GM21528 (cell line): ENCODE measurements around the gene PDS5A.
"Not testable (repeated sequence)": the region's sequence is repeated elsewhere in the genome, so short reads cannot be mapped to it uniquely, and the experiment has no call there.

Source experiments
- ATAC-seq: cut with Tn5 transposase; IDR thresholded peaks from one replicate; pipeline ENCODE4 v1.9.1; 2021; ENCODE audit warnings: mild to moderate bottlenecking, moderate library complexity; ENCODE audit not compliant: unreplicated experiment, low FRiP score

PDS5A gene

DNA sequence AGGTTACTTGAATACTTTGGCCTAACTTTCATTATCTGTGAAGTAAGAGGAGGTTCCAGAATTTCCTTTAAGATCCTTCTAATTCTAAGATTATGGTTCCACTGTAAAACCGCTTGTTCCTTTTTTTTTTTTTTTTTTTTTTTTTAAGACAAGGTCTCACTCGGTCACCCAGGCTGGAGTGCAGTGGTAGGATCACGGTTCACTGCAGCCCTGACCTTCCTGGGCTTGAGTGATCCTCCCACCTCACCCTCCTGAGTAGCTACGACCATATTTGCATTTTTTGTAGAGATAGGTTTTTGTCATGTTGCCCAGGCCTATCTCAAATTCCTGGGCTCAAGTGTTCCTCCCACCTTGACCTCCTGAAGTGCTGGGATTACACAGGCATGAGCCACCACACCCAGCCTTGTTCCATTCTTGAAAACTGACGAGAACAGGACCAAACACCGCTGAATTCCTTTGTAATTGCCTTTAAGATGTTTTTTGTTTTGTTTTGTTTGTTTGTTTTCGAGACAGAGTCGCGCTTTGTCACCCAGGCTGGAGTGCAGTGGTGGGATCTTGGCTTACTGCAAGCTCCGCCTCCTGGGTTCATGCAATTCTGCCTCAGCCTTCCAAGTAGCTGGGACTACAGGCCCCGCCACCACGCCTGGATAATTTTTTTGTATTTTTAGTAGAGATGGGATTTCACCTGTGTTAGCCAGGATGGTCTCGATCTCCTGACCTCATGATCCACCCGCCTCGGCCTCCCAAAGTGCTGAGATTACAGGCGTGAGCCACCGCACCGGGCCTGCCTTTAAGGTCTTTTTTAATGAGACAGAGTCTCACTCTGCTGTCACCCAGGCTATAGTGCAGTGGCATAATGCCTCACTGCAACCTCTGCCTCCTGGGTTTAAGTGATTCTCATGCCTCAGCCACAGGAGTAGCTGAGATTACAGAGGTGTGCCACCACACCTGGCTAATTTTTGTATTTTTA, 6.8 kb downstream of the PDS5A start:
- ATAC-seq, result peak; percentile 59

DNA sequence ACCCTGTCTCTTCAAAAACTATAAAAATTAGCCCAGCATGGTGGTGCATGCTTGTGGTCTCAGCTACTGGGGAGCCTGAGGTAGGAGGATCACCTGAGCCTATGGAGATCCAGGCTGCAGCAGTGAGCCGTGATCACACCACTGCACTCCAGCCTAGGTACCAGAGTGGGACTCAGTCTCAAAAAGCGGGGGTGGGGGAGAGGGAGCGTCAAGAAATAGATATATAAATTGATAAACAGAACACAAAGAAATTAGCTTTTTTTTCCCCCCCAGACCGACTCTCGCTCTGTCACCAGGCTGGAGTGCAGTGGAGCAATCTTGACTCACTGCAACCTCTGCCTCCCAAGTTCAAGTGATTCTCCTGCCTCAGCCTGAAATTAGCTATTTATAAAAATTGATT, 14.1 kb downstream of the PDS5A start:
- no peak for ATAC-seq

DNA sequence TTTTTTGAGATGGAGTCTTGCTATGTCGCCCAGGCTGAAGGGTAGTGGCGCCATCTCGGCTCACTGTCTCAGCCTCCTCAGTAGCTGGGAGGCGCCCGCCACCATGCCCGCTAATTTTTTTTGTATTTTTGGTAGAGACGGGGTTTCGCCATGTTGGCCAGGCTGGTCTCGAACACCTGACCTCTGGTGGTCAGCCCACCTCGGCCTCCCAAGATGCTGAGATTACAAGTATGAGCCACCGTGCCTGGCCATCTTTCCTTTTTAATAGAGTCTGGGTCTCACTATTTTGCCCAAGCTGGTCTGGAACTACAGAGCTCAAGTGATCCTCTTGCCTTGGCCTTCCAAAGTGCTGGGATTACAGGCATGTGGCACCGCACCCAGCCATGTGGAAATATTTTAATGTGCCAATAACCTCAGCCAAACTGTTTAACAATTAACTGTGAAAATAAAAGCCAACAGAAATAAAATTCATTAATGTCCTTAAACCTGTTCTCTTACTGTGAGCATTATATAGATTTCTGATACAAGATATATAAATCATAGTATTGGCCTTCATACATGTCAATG, 16.3 kb downstream of the PDS5A start:
- ATAC-seq, result no peak

DNA sequence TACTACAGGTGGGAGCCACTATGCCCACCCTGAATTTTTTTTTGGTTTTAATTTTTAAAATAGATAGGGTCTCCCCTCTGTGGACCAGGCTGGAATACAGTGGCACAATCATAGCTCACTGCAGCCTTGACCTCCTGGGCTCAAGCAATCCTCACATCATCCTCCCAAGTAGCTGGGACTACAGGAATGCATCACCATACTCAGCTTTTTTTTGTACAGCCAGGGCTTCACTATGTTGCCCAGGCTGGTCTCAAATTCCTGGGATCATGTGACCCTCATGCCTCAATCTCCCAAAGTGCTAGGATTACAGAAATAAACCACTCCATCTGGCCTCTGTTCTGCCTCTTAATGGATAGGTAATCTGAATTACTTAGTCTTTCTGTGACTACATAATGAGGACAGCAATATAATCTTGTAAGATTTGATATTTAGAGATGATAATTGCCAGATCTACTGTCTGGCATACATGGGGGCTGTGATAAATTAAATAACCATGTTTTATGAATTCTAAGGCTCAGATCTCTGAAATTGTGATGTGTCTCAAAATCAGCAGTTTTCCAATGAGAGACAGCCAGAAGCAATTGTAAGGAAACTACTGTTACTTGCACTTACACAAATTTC, 26.7 kb downstream of the PDS5A start:
- no peak for ATAC-seq

DNA sequence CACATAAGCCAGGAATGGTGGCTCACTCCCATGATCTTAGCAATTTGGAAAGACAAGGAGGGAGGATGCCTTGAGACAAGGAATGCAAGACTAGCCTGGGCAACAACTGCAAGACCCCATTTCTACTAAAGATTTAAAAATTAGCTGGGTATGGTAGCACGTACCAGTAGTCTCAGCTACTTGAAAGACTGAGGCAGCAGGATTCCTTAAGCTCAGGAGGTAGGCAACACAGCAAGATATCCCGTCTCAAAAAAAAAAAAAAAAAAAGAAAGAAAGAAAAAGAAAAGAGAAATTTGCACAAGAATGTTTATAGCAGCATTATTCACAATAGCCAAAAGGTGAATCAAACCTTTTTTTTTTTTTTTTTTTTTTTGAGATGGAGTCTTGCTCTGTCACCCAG, 29.7 kb downstream of the PDS5A start:
- ATAC-seq, result no peak

DNA sequence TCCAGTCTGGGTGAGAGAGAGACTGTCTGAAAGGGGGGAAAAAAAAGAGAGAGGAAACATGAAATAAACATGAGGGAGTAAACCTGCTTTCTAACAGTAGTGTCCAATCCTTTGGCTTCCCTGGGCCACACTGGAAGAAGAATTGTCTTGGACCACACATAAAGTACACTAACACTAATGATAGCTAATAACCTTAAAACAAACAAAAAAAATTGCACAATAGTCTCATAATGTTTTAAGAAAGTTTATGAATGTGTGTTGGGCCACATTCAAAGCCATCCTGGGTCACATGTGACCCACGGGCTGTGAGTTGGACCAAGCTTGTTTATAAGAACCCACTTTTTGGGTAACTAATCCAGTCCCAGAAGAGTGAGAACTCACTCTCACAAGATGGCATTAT, 30.3 kb downstream of the PDS5A start:
- no peak for ATAC-seq

DNA sequence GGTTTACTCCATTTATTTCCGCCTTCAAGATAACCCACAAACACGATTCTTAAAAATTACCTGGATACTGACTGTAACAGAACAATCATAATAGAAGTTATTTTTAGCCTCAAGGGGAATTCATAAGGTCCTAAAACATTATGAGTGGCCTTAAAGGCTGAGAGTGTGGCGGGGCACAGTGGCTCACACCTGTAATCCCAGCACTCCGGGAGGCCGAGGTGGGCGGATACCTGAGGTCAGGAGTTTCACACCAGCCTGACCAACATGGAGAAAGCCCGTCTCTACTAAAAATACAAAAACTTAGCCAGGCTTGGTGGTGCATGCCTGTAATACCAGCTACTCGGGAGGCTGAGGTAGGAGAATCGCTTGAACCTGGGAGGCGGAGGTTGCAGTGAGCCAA, 33.5 kb downstream of the PDS5A start:
- not testable (repeated sequence) for ATAC-seq

DNA sequence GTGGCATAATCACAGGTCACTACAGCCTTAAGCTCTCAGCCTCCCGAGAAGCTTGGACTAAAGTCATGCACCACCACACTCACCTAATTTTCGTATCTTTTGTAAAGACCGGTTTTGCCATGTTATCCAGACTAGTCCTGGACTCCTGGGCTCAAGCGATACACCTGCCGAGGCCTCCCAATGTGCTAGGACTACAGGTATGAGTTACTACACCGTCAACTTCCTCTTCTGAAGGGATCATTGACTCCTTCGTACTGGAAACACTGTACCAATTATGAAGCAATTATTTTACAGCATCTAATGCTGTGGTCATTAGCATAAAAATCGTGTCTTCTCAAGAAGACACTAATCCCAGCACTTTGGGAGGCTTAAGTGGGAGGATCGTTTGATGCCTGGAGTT, 35.2 kb downstream of the PDS5A start:
- no peak for ATAC-seq

DNA sequence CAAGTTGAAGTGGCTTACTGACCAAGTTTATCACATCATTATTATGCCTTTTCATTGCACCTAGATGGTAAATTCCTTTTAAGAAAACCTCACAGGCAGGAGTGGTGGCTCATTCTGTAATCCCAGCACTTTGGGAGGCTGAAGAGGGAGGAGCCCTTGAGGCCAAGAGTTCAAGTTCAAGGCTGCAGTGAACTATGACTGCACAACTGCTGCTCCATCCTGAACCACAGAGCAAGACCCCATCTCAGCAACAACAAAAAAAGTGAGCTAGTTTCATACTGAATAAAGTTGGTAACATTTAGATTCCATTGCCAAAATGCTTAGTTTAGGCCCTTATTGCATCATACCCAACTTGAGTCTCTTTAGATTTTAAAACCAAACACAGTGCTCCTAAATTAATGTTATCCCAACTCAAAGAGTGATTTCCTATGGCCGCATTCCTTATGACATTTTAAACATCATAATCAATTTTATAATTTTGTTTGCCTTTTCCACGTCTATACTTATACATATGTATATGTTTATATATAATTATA, 36.0 kb downstream of the PDS5A start:
- no peak for ATAC-seq

DNA sequence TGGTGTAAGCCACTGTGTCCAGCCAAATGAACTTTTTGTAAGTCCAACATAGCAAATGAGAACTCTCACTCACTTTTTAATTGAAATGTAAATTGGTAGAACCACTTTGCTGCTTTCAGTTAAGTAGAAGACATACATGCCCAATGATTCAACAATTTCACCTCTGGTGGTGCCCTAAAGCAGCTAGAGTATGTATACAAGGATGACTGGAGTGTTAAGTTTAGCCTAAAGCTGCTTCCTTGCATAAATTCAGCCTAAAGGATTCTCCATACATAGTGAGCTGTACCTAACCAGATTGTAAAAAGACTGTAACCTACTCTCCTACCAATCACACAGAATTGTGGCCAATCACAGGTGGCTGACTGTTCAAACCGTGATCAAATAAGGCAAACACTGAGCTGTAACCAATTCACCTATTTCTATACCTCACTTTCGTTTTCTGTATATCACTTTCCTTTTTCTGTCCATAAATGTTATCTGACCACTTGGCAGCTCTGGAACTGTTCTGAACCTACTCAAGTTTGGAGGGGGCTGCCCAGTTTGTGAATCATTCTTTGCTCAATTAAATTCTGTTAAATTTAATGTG, 39.9 kb downstream of the PDS5A start:
- no peak for ATAC-seq

DNA sequence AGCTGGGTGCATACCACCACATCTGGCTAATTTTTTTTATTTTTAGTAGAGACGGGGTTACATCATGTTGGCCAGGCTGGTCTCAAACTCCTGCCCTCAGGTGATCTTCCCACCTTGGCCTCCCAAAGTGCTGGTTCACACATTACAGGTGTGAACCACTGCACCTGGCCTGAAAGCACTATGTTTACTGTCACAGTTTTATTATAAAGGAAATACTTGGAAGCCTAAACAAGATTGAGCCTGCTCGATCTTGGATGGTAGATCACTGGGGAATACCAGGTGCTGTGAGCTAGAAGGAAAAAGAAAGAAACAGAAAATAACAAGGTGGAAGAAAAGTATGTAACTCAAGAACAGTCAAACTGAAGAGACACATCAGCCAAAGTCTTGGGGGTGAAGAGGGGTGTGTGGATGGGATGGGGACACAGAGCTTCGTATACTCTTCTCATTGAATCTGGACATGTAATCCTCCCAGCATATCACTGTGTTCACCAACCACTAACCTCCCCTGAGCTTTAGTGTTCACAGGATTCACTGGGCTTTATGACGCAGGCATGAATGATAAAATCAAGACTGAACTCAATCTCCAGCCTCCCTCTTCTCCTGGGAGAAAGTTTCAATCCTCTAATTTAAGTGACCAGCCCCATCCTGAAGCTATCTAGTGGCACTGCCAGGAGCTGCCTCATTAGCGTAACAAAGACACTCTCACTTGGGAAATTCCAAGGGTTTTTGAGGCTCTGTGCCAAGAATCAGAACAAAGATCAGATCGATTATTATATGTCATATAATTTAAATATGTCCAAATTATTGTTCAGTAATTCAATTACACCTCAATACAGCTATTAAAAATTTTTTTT, 40.9 kb downstream of the PDS5A start:
- ATAC-seq, result no peak

DNA sequence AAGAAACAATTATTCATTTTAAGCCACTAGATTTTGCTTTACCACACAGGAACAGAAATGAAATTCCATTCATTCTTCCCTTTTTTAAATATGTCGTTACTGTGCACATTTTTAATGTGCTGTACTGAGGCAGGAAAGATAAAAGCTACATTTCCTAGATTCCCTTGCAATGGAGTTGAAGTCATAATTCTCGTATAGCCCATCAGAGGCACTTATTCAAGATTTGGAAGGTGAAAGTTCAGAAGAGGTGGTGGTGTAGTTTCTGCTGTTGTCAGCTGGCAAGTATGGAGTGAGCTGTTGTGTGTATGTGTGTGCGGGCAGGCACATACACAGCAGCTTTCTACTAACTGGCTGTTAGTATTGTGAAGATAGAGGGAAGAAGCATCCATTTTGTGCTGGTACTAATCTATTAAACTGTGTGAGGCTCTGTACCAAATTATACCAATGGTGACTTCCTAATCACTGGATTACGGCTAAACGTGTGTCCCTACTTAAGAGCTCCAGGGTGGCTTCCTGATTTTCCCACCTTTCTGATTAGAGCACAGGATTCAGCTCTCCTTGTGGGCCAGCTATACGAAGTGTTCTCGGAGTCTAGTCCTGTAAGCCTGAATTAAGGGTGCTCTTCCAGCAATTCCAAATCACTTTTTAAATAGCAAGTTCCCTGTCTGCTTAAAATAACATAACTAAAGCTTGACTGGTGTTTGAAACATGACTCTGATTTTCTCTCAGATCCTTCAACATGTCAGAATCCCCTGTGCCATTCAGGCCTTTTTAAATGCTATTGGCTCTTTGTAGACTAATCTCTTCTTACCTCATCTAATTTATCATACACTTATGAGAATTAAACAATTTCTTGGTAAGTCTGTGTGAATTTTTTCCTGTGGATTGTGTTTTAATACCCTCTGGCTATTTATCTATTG, 43.8 kb downstream of the PDS5A start:
- no peak for ATAC-seq

DNA sequence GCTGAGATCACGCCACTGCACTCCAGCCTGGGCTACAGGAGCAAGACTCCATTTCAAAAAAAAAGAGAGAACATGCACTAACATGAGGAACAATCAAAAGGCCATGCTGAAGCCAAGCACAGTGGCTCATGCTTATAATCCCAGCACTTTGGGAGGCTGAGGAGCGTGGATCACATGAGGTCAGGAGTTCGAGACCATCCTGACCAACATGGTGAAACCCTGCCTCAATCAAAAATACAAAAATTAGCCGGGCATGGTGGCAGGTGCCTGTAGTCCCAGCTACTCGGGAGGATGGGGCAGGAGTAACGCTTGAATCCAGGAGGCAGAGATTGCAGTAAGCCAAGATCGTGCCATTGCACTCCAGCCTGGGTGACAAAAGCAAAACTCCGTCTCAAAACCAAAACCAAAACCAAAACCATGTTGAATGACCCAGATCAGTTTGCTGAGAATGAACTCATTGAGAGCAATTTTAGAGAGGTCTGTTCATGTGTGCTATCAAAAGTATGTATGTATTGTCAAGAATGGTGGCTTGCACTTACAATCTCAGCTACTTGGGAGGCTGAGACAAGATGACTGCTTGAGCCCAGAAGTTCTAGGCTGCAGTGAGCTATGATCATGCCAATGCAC, 44.8 kb downstream of the PDS5A start:
- ATAC-seq, result no peak

DNA sequence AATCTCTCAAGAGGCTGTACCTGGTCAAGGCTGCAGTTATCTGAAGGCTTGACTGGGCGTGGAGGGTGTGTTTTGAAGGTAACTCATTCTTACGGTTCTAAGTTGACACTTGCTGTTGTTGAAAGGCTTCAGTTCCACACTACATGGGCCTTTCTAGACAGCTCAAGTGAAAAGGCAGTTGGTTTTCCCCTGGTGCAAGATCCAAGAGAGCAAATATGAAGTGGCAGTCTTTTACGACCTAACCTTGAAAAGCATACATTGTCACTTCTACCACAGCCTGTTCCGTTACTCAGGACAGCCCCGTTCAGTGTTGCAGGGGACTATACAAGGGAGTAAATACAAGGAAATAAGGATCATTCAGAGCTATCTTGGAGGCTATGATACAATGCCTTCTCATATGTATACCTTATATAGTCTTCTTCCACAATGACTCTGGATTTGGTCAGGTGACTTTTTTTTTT, 46.2 kb downstream of the PDS5A start:
- ATAC-seq, result no peak

DNA sequence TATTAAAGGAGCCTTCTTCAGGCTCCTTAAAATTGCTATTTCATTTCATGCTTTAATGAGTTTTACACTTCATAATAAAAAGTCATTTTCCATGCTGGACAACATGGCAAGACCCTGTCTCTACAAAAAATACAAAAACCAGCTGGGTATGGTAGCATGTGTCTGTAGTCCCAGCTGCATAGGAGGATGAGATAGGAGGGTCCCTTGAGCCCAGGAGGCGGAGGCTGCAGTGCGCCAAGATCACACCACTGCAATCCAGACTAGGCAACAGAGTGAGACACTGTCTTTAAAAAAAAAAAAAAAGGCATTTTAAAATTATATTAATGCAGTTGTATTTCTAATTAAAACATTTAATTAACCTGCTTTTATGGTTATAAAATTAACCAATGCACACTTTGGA, 49.2 kb downstream of the PDS5A start:
- ATAC-seq, result no peak

DNA sequence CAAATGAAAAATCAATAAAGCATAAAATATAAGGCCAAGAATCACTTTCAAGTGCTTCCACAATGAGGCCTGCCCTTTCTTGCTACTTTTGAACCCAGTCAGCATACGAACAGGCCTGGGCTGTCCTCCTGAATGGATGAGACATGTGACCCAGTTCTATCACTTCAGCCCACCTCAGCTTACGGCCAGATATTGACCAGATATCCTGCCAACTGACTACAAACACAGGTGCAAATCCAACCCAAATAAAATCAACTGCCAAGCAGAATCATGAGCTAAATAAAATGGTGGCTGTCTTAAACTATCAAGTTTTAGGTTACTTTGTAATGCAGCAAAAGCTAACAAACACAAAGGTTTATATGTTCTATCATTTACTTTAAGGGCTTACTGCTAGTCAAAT, 53.7 kb downstream of the PDS5A start:
- no peak for ATAC-seq

DNA sequence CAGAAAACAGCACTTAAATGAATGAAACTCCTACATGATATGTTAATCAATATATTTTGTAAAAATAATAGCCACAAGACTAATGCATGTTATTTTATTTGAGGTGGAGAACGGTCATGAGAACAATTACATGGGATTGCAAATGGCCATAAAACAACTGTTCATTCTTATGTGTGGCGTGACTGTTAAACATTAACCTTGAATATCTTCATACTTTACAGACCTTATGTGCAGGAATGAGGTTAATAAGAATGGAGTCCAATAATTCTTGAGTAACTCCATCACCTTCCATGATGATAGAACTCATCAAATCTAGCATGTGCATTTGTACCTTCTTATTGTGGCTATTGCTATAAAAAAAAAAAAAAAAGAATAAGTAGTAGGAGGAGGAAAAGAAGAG, 55.3 kb downstream of the PDS5A start:
- no peak for ATAC-seq

DNA sequence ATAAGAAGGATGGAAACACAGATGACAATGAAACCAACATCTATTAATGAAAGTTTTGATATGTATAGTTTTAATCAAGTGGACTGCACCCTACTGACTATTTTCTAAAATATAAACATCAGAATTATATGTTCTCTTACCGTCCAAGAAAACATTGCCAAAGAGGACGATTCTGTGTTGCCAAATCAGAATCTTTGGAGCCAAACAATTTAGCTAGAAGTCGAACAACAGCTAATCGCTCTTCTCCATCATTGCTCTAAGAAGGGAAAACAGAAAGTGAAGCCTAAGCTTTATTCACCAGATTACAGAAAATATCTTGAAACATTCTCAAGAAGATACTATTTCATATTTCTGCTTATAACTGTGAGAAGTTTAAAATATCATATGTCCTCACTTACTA, 64.2 kb downstream of the PDS5A start:
- ATAC-seq, result no peak

DNA sequence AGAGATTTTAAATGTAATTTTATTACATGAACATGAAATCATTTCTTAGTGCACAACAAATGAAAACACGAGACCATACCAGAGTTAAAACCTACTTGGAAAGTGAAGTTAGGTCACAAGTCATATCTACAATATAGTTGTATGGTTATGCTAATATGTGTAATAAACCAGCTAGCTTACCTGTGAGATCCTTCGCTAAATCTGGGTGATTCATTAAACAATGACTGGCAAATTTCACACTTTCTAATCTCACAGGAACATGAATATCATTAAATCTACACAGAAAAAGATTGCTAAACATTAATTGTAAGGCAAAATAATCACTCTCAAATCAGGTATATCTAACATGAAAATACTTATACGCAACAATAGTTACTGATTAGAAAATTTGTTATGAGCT, 67.6 kb downstream of the PDS5A start:
- no peak for ATAC-seq
